ENCODE data around the gene TTC7B. TPM values are rescaled to one million over a fixed set of nuclear protein-coding genes. Genes with fewer than 3 reads are reported as not detected.

The TTC7B gene
- total RNA-seq, 2 experiments from 2014 or later = 4.9 to 8.3 TPM

- peaks cover 2% of the 10 kb centered on the region for H3K36me3 Mint-ChIP-seq
- CTCF ChIA-PET = no interaction called here
- no peak for ATAC-seq
- H3K4me1 Mint-ChIP-seq = no peaks in the 10 kb centered on the region
- no peak overlapping the region for H3K27ac Mint-ChIP-seq
- H3K9me3 Mint-ChIP-seq (ENCODE audit: low read depth) = peaks cover 5% of the 10 kb centered on the region
- H3K4me3 Mint-ChIP-seq = no peak overlapping the region
- DNase-seq = no peak
- peaks cover 29% of the 10 kb centered on the region for H3K27me3 Mint-ChIP-seq
Measured at GRCh38 chr14:90750701-90751100, 65.5 kb downstream of the TTC7B start.

- DNase-seq (no peak), ATAC-seq (no peak)
- Mint-ChIP-seq H3K9me3 (ENCODE audit: low read depth) (peaks cover 5% of the 10 kb centered on the region), H3K27ac (no peak overlapping the region), H3K4me1 (no peaks in the 10 kb centered on the region), H3K27me3 (peaks cover 31% of the 10 kb centered on the region), H3K36me3 (peaks cover 2% of the 10 kb centered on the region), H3K4me3 (no peak overlapping the region)
- CTCF ChIA-PET = no interaction called here
Measured at GRCh38 chr14:90750191-90750590, 66.0 kb downstream of the TTC7B start.

- peaks cover 5% of the 10 kb centered on the region for H3K9me3 Mint-ChIP-seq (ENCODE audit: low read depth)
- H3K36me3 Mint-ChIP-seq = peaks cover 2% of the 10 kb centered on the region
- CTCF ChIA-PET = no interaction called here
- H3K27me3 Mint-ChIP-seq = peaks cover 27% of the 10 kb centered on the region
- H3K4me1 Mint-ChIP-seq = no peaks in the 10 kb centered on the region
- DNase-seq (no peak), ATAC-seq (no peak)
- H3K4me3 Mint-ChIP-seq = no peak overlapping the region
- H3K27ac Mint-ChIP-seq = no peak overlapping the region
Measured at GRCh38 chr14:90747909-90748308, 68.3 kb downstream of the TTC7B start.

GRCh38 chr14:90743826-90744225 is 72.4 kb downstream of the TTC7B start:
- H3K4me3 Mint-ChIP-seq = no peak overlapping the region

GRCh38 chr14:90743425-90743824 is 72.8 kb downstream of the TTC7B start:
- Mint-ChIP-seq H3K36me3 (no peaks in the 10 kb centered on the region), H3K27me3 (peaks cover 15% of the 10 kb centered on the region), H3K9me3 (ENCODE audit: low read depth) (no peaks in the 10 kb centered on the region), H3K4me3 (no peak overlapping the region), H3K27ac (no peak overlapping the region), H3K4me1 (peaks cover 2% of the 10 kb centered on the region)
- DNase-seq (no peak), ATAC-seq (no peak)
- CTCF ChIA-PET = interaction anchor here (3.2 kb wide), 1 partner anchor 15 kb away, joined by 14 read pairs; no protein-coding TSS in a partner anchor

More at GRCh38 chr14:90743826-90744225, 72.4 kb downstream of the TTC7B start:
- Mint-ChIP-seq H3K9me3 (ENCODE audit: low read depth) (no peaks in the 10 kb centered on the region), H3K4me1 (peaks cover 2% of the 10 kb centered on the region), H3K27ac (no peak overlapping the region), H3K27me3 (peaks cover 19% of the 10 kb centered on the region), H3K36me3 (no peaks in the 10 kb centered on the region)
- ATAC-seq (no peak), DNase-seq (no peak)
- CTCF ChIA-PET = interaction anchor here (3.2 kb wide), 1 partner anchor 15 kb away, joined by 14 read pairs; no protein-coding TSS in a partner anchor

- no peaks in the 10 kb centered on the region for H3K9me3 Mint-ChIP-seq (ENCODE audit: low read depth)
- no peak overlapping the region for H3K4me3 Mint-ChIP-seq
- H3K36me3 Mint-ChIP-seq = no peaks in the 10 kb centered on the region
- ATAC-seq (no peak), DNase-seq (no peak)
- peaks cover 15% of the 10 kb centered on the region for H3K27me3 Mint-ChIP-seq
- no peak overlapping the region for H3K27ac Mint-ChIP-seq
- CTCF ChIA-PET = no interaction called here
- peaks cover 2% of the 10 kb centered on the region for H3K4me1 Mint-ChIP-seq
Measured at GRCh38 chr14:90742729-90743128, 73.5 kb downstream of the TTC7B start.

GRCh38 chr14:90742252-90742651 is 74.0 kb downstream of the TTC7B start:
- H3K9me3 Mint-ChIP-seq (ENCODE audit: low read depth) = no peaks in the 10 kb centered on the region
- DNase-seq (no peak), ATAC-seq (no peak)
- peaks cover 11% of the 10 kb centered on the region for H3K27me3 Mint-ChIP-seq
- H3K27ac Mint-ChIP-seq = no peak overlapping the region
- no peaks in the 10 kb centered on the region for H3K36me3 Mint-ChIP-seq
- CTCF ChIA-PET = no interaction called here
- peaks cover 2% of the 10 kb centered on the region for H3K4me1 Mint-ChIP-seq
- H3K4me3 Mint-ChIP-seq = no peak overlapping the region

- CTCF ChIA-PET = no interaction called here
- Mint-ChIP-seq H3K9me3 (ENCODE audit: low read depth) (no peaks in the 10 kb centered on the region), H3K36me3 (no peaks in the 10 kb centered on the region), H3K4me1 (peaks cover 2% of the 10 kb centered on the region), H3K27ac (no peak overlapping the region), H3K4me3 (no peak overlapping the region), H3K27me3 (peaks cover 5% of the 10 kb centered on the region)
- DNase-seq (no peak), ATAC-seq (no peak)
Measured at GRCh38 chr14:90741682-90741946, 74.6 kb downstream of the TTC7B start.

GRCh38 chr14:90740946-90741681 is 75.1 kb downstream of the TTC7B start:
- ATAC-seq (no peak), DNase-seq (no peak)
- CTCF ChIA-PET = interaction anchor here (1.9 kb wide), 1 partner anchor 17 kb away, joined by 6 read pairs; no protein-coding TSS in a partner anchor
- no peaks in the 10 kb centered on the region for H3K36me3 Mint-ChIP-seq
- no peak overlapping the region for H3K4me3 Mint-ChIP-seq
- H3K27ac Mint-ChIP-seq = no peak overlapping the region
- H3K9me3 Mint-ChIP-seq (ENCODE audit: low read depth) = no peaks in the 10 kb centered on the region
- peaks cover 5% of the 10 kb centered on the region for H3K27me3 Mint-ChIP-seq
- peaks cover 2% of the 10 kb centered on the region for H3K4me1 Mint-ChIP-seq

GRCh38 chr14:90740081-90740480 is 76.1 kb downstream of the TTC7B start:
- Mint-ChIP-seq H3K9me3 (ENCODE audit: low read depth) (no peaks in the 10 kb centered on the region), H3K4me1 (peaks cover 2% of the 10 kb centered on the region), H3K36me3 (no peaks in the 10 kb centered on the region), H3K27ac (no peak overlapping the region), H3K4me3 (no peak overlapping the region), H3K27me3 (no peaks in the 10 kb centered on the region)
- ATAC-seq (no peak), DNase-seq (no peak)
- CTCF ChIA-PET = interaction anchor here (1.9 kb wide), 1 partner anchor 18 kb away, joined by 6 read pairs; no protein-coding TSS in a partner anchor

- no peak overlapping the region for H3K4me3 Mint-ChIP-seq
- H3K27me3 Mint-ChIP-seq = no peaks in the 10 kb centered on the region
- CTCF ChIA-PET = interaction anchor here (1.9 kb wide), 1 partner anchor 19 kb away, joined by 6 read pairs; no protein-coding TSS in a partner anchor
- H3K27ac Mint-ChIP-seq = no peak overlapping the region
- no peaks in the 10 kb centered on the region for H3K36me3 Mint-ChIP-seq
- H3K4me1 Mint-ChIP-seq = peaks cover 2% of the 10 kb centered on the region
- ATAC-seq = no peak
- DNase-seq = no peak
- no peaks in the 10 kb centered on the region for H3K9me3 Mint-ChIP-seq (ENCODE audit: low read depth)
Measured at GRCh38 chr14:90739318-90740068, 76.7 kb downstream of the TTC7B start.

- H3K4me3 Mint-ChIP-seq = no peak overlapping the region
- no peak for ATAC-seq
- H3K4me1 Mint-ChIP-seq = no peaks in the 10 kb centered on the region
- no peaks in the 10 kb centered on the region for H3K9me3 Mint-ChIP-seq (ENCODE audit: low read depth)
- no peaks in the 10 kb centered on the region for H3K36me3 Mint-ChIP-seq
- DNase-seq = no peak
- H3K27ac Mint-ChIP-seq = no peak overlapping the region
- H3K27me3 Mint-ChIP-seq = peaks cover 4% of the 10 kb centered on the region
- CTCF ChIA-PET = no interaction called here
Measured at GRCh38 chr14:90733139-90733808, 83.0 kb downstream of the TTC7B start.

- ATAC-seq (no peak), DNase-seq (no peak)
- no peak overlapping the region for H3K27ac Mint-ChIP-seq
- H3K27me3 Mint-ChIP-seq = peaks cover 4% of the 10 kb centered on the region
- no peaks in the 10 kb centered on the region for H3K4me1 Mint-ChIP-seq
- CTCF ChIA-PET = no interaction called here
- no peaks in the 10 kb centered on the region for H3K36me3 Mint-ChIP-seq
- no peak overlapping the region for H3K4me3 Mint-ChIP-seq
- H3K9me3 Mint-ChIP-seq (ENCODE audit: low read depth) = no peaks in the 10 kb centered on the region
Measured at GRCh38 chr14:90732718-90733117, 83.5 kb downstream of the TTC7B start.

GRCh38 chr14:90732139-90732538 is 84.1 kb downstream of the TTC7B start:
- H3K9me3 Mint-ChIP-seq (ENCODE audit: low read depth) = no peaks in the 10 kb centered on the region
- ATAC-seq (no peak), DNase-seq (no peak)
- H3K27me3 Mint-ChIP-seq = peaks cover 4% of the 10 kb centered on the region
- no peaks in the 10 kb centered on the region for H3K36me3 Mint-ChIP-seq
- CTCF ChIA-PET = no interaction called here
- no peak overlapping the region for H3K4me3 Mint-ChIP-seq
- H3K27ac Mint-ChIP-seq = no peak overlapping the region
- no peaks in the 10 kb centered on the region for H3K4me1 Mint-ChIP-seq

All from activated CD8-positive, alpha-beta memory T cell treated with anti-CD3 and anti-CD28 coated beads, Interleukin-2, amount 10 ng/mL, durations not matched to agents 7 days and 5 days (primary cell).